ENCODE measurements around the gene APOA4.

The APOA4 gene

DNA sequence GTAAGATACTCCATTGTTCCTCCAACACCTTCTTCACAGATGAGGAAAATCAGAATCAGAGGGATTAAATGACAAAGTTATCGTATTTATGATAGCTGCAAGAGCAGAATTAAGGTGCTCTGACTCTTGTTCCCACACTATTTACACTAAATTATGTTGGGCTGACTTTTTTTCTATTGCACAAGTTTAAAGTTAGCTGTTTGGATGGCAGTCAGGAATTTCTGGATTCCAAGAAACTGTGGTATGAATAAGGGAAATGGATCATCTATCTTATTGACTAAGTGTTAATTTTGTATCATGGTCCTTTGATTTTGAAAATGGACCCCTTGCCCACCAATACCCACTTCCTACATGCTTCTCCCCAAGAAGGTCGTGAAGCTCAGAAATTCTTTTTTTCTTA lies 34.2 kb upstream of the APOA4 start:
- Histone ChIP-seq H3K79me2 (ENCODE audit: insufficient read depth, low read length) (no peaks in the 10 kb centered on the region), H4K20me1 (ENCODE audit: low read depth, low read length) (no peaks in the 10 kb centered on the region), H3K27me3 (ENCODE audit: low read length) (no peaks in the 10 kb centered on the region), H3K27ac (ENCODE audit: low read depth, low read length) (no peak overlapping the region), H2AFZ (ENCODE audit: low read depth, low read length, severe bottlenecking) (no peak overlapping the region), H3K9me3 (ENCODE audit: insufficient read depth, low read length) (no peaks in the 10 kb centered on the region), H3K9me2 (replicated peaks; ENCODE audit: insufficient read depth, low read length) (no peaks in the 10 kb centered on the region), H3K36me3 (ENCODE audit: low read length) (no peaks in the 10 kb centered on the region), H3K4me3 (ENCODE audit: insufficient read depth, low read length, poor library complexity, severe bottlenecking) (no peak overlapping the region), H3F3A (ENCODE audit: insufficient read depth) (no peaks in the 10 kb centered on the region), H3K9ac (ENCODE audit: low read length) (no peak overlapping the region), H3K4me2 (ENCODE audit: low read depth, low read length, poor library complexity, severe bottlenecking) (no peak overlapping the region)
- no peak for TF ChIP-seq EZH2phosphoT487 (conservative IDR thresholded peaks at IDR 0.05; ENCODE audit: low read length)
- TF ChIP-seq, protein P1, sequence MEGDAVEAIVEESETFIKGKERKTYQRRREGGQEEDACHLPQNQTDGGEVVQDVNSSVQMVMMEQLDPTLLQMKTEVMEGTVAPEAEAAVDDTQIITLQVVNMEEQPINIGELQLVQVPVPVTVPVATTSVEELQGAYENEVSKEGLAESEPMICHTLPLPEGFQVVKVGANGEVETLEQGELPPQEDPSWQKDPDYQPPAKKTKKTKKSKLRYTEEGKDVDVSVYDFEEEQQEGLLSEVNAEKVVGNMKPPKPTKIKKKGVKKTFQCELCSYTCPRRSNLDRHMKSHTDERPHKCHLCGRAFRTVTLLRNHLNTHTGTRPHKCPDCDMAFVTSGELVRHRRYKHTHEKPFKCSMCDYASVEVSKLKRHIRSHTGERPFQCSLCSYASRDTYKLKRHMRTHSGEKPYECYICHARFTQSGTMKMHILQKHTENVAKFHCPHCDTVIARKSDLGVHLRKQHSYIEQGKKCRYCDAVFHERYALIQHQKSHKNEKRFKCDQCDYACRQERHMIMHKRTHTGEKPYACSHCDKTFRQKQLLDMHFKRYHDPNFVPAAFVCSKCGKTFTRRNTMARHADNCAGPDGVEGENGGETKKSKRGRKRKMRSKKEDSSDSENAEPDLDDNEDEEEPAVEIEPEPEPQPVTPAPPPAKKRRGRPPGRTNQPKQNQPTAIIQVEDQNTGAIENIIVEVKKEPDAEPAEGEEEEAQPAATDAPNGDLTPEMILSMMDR (IDR thresholded peaks at IDR 0.05; ENCODE audit: insufficient read depth, low read length, poor library complexity, severe bottlenecking): no peak

DNA sequence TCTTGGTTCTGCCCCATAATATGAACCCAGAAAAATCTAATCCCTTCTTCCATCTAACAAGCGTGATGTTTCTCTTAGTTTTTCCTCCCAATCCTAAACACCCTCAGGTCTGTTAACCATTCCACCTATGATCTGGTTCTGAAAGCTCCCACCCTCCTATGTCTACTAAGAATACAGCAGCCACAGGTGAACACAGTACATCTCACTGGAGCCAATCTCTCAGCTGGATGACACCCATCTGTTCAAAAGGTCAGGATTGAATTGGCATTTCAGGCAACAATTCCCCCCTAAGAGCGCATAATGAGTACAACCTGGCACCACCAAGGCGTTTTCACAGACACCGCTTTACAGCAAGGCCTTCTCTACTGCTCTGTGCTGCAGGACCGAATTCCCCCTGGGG lies 33.3 kb upstream of the APOA4 start:
- no peak for TF ChIP-seq EZH2phosphoT487 (conservative IDR thresholded peaks at IDR 0.05; ENCODE audit: low read length)
- TF ChIP-seq, protein P1 (IDR thresholded peaks at IDR 0.05; ENCODE audit: insufficient read depth, low read length, poor library complexity, severe bottlenecking): no peak

DNA sequence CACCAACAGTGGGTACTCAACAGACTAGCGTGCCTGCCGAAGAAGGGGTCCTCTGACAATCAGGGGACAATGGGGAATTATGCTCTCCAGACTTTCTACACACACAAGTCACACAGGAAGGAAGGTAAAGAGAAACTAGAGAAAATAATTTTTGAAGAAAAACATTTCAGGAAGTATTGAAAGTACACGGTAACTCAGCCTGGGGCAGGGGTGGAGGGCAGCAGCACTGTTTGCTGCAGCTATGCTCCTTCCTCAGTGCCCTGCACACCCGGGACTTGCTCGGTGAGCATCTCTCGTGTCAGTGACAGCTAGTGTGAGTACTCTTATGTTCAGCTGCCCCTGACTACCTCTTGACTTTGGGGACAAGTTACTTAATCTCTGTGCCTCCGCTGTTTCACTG lies 32.3 kb upstream of the APOA4 start:
- Histone ChIP-seq H3K9me2 (replicated peaks; ENCODE audit: insufficient read depth, low read length) (no peaks in the 10 kb centered on the region), H3K9ac (ENCODE audit: low read length) (no peak overlapping the region), H3K9me3 (ENCODE audit: insufficient read depth, low read length) (no peaks in the 10 kb centered on the region), H3K27ac (ENCODE audit: low read depth, low read length) (no peak overlapping the region), H3F3A (ENCODE audit: insufficient read depth) (no peaks in the 10 kb centered on the region), H3K4me2 (ENCODE audit: low read depth, low read length, poor library complexity, severe bottlenecking) (no peak overlapping the region), H3K27me3 (ENCODE audit: low read length) (no peaks in the 10 kb centered on the region), H4K20me1 (ENCODE audit: low read depth, low read length) (no peaks in the 10 kb centered on the region), H3K36me3 (ENCODE audit: low read length) (no peaks in the 10 kb centered on the region), H3K79me2 (ENCODE audit: insufficient read depth, low read length) (no peaks in the 10 kb centered on the region), H2AFZ (ENCODE audit: low read depth, low read length, severe bottlenecking) (no peak overlapping the region), H3K4me3 (ENCODE audit: insufficient read depth, low read length, poor library complexity, severe bottlenecking) (no peak overlapping the region)
- TF ChIP-seq, protein P1 (IDR thresholded peaks at IDR 0.05; ENCODE audit: insufficient read depth, low read length, poor library complexity, severe bottlenecking): no peak

More for the DNA sequence above, 33.3 kb upstream of the APOA4 start:
- H3K4me2 ChIP-seq (ENCODE audit: low read depth, low read length, poor library complexity, severe bottlenecking): no peak overlapping the region
- H3K9me2 ChIP-seq (replicated peaks; ENCODE audit: insufficient read depth, low read length): no peaks in the 10 kb centered on the region
- no peaks in the 10 kb centered on the region for H3K9me3 ChIP-seq (ENCODE audit: insufficient read depth, low read length)
- no peaks in the 10 kb centered on the region for H3F3A ChIP-seq (ENCODE audit: insufficient read depth)
- no peak overlapping the region for H3K27ac ChIP-seq (ENCODE audit: low read depth, low read length)
- H4K20me1 ChIP-seq (ENCODE audit: low read depth, low read length): no peaks in the 10 kb centered on the region
- no peak overlapping the region for H2AFZ ChIP-seq (ENCODE audit: low read depth, low read length, severe bottlenecking)
- no peak overlapping the region for H3K9ac ChIP-seq (ENCODE audit: low read length)
- no peaks in the 10 kb centered on the region for H3K36me3 ChIP-seq (ENCODE audit: low read length)
- H3K27me3 ChIP-seq (ENCODE audit: low read length): no peaks in the 10 kb centered on the region
- no peak overlapping the region for H3K4me3 ChIP-seq (ENCODE audit: insufficient read depth, low read length, poor library complexity, severe bottlenecking)
- H3K79me2 ChIP-seq (ENCODE audit: insufficient read depth, low read length): no peaks in the 10 kb centered on the region
